Activated naive CD8-positive, alpha-beta T cell treated with anti-CD3 and anti-CD28 coated beads for 36 hours (primary cell): Measurements from ENCODE around the gene ERBIN. TPM values are rescaled to one million over a fixed set of nuclear protein-coding genes. Genes with fewer than 3 reads are reported as not detected.
"Not testable (repeated sequence)": the region's sequence is repeated elsewhere in the genome, so short reads cannot be mapped to it uniquely, and the experiment has no call there.

Source experiments
- DNase-seq: peaks from one replicate; pipeline ENCODE4 v3.0.0; 2021
- H3K27ac Mint-ChIP-seq: one replicate; pipeline ENCODE4 v1.8.0; 2022; ENCODE audit warnings: mild to moderate bottlenecking, moderate library complexity, mixed read lengths
- H3K27me3 Mint-ChIP-seq: one replicate; pipeline ENCODE4 v1.8.0; 2022; ENCODE audit warnings: mild to moderate bottlenecking, mixed read lengths
- H3K36me3 Mint-ChIP-seq: one replicate; pipeline ENCODE4 v1.8.0; 2021; ENCODE audit warnings: mild to moderate bottlenecking, mixed read lengths
- H3K4me1 Mint-ChIP-seq: one replicate; pipeline ENCODE4 v1.8.0; 2021; ENCODE audit warnings: mixed read lengths
- H3K4me3 Mint-ChIP-seq: one replicate; pipeline ENCODE4 v1.8.0; 2022; ENCODE audit warnings: mild to moderate bottlenecking, moderate library complexity, mixed read lengths
- H3K9me3 Mint-ChIP-seq: one replicate; pipeline ENCODE4 v1.8.0; 2022; ENCODE audit warnings: mixed read lengths
- total RNA-seq, 2 experiments: library from RNA; stranded (reverse); gene quantifications; one replicate each; pipeline ENCODE4 v1.2.3, GENCODE V29; 2021

Gene ERBIN
- total RNA-seq, 2 experiments from 2014 or later: 38.3 to 41.1 TPM

DNA sequence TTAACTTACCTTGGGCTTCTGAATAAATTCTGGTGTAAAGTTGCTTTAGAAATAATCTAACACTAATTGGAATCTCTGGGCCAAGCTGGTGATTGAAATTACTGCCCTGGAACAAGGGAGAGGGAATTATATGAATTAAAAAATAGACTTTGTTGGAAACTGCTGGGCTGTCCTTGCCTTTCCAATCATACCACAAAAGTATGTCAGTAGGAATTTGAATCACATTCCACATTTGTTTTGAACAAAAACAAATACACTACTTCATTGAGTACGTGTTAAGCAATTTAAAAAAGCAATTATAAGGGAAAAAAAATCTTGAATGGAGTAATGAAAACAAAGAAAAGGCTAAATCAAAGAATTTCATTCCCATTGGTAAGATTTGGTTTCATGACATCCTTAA, 115.3 kb downstream of the ERBIN start:
- Mint-ChIP-seq H3K4me3 (no peak overlapping the region), H3K36me3 (peaks cover 17% of the 10 kb centered on the region), H3K27me3 (no peaks in the 10 kb centered on the region), H3K27ac (no peak overlapping the region), H3K9me3 (no peaks in the 10 kb centered on the region), H3K4me1 (peaks cover 1% of the 10 kb centered on the region)
- DNase-seq: no peak

DNA sequence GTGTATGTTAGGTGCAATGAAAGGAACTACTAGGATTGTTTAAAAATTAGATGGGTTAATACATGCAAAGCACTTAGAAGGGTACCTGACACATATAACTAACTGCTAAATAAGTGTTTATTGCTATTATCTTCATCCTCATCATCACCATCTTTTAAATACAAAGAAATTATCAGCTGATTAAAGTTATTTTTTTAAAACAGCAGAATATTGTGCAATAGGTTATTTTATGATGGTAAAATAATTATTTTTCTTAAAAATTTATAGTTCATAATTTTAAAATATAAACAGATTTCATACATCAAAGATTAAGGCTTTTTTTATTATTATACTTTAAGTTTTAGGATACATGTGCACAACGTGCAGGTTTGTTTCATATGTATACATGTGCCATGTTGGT, 130.9 kb downstream of the ERBIN start:
- H3K27ac Mint-ChIP-seq: no peak overlapping the region
- peaks cover 16% of the 10 kb centered on the region for H3K4me1 Mint-ChIP-seq
- DNase-seq: no peak
- no peak overlapping the region for H3K4me3 Mint-ChIP-seq
- H3K36me3 Mint-ChIP-seq: peaks cover 59% of the 10 kb centered on the region
- H3K9me3 Mint-ChIP-seq: peaks cover 12% of the 10 kb centered on the region
- no peaks in the 10 kb centered on the region for H3K27me3 Mint-ChIP-seq

DNA sequence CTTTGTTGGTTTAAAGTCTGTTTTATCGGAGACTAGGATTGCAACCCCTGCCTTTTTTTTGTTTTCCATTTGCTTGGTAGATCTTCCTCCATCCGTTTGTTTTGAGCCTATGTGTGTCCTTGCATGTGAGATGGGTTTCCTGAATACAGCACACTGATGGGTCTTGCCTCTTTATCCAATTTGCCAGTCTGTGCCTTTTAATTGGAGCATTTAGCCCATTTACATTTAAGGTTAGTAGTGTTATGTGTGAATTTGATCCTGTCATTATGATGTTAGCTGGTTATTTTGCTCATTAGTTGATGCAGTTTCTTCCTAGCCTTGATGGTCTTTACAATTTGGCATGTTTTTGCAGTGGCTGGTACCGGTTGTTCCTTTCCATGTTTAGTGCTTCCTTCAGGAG, 134.9 kb downstream of the ERBIN start:
- not testable (repeated sequence) for H3K27ac Mint-ChIP-seq, H3K27me3 Mint-ChIP-seq, H3K4me3 Mint-ChIP-seq, DNase-seq
- H3K36me3 Mint-ChIP-seq: peaks cover 57% of the 10 kb centered on the region
- peaks cover 14% of the 10 kb centered on the region for H3K9me3 Mint-ChIP-seq
- peaks cover 34% of the 10 kb centered on the region for H3K4me1 Mint-ChIP-seq

DNA sequence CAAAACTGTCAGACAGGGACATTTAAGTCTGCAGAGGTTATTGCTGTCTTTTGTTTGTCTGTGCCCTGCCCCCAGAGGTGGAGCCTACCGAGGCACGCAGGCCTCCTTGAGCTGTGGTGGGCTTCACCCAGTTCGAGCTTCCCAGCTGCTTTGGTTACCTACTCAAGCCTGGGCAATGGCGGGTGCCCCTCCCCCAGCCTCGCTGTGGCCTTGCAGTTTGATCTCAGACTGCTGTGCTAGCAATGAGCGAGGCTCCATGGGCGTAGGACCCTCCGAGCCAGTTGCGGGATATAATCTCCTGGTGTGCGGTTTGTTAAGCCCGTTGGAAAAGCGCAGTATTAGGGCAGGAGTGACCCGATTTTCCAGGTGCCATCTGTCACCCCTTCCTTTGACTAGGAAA, 136.7 kb downstream of the ERBIN start:
- peaks cover 46% of the 10 kb centered on the region for H3K36me3 Mint-ChIP-seq
- peaks cover 13% of the 10 kb centered on the region for H3K9me3 Mint-ChIP-seq
- peaks cover 37% of the 10 kb centered on the region for H3K4me1 Mint-ChIP-seq
- H3K27me3 Mint-ChIP-seq, H3K27ac Mint-ChIP-seq, DNase-seq, H3K4me3 Mint-ChIP-seq: not testable (repeated sequence)

DNA sequence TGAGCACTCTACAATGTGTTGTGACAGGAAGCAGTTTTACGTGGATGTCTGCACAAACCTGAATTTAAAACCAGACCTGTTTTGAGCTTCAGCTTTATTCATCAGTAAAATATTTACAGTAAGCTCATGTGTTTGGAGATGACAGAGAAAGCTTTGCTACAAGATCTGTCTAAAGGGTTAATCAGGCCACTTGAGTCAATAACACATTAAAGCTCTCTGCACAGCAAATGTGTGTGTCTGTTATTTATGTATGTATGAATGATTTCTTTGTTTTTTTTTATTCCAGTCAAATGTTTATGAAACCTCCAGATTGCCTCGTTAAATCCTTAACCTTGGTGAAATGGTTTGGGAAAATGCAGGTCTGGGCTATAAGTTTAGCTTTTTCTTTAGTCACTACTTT, 140.5 kb downstream of the ERBIN start:
- H3K27me3 Mint-ChIP-seq: no peaks in the 10 kb centered on the region

DNA sequence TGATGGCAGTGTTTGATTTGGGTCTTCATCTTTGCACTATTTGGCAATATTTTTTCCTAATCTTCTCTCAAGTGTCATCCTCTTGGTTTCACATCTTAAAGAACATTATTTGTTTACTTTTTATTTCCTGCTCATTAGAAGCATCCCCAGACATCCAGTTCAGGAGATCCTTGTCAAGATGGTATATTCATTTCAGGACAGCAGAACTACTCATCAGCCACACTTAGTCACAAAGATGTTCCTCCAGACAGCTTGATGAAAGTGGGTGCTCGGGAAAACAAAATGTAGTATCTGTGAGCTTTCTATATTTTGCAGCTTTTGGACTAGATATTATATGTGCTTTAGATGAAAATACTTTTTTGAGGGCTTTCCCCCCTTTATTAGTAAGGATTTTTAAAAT, 145.7 kb downstream of the ERBIN start:
- no peaks in the 10 kb centered on the region for H3K27me3 Mint-ChIP-seq
- DNase-seq: no peak
- H3K36me3 Mint-ChIP-seq: peaks cover 11% of the 10 kb centered on the region
- no peaks in the 10 kb centered on the region for H3K9me3 Mint-ChIP-seq
- peak overlapping the region; percentile 47 for H3K27ac Mint-ChIP-seq
- no peak overlapping the region for H3K4me3 Mint-ChIP-seq
- peaks cover 10% of the 10 kb centered on the region for H3K4me1 Mint-ChIP-seq

More for the DNA sequence above, 140.5 kb downstream of the ERBIN start:
- no peak for DNase-seq
- Mint-ChIP-seq H3K4me3 (no peak overlapping the region), H3K4me1 (peaks cover 28% of the 10 kb centered on the region), H3K9me3 (peaks cover 6% of the 10 kb centered on the region), H3K27ac (no peak overlapping the region), H3K36me3 (peaks cover 21% of the 10 kb centered on the region)

DNA sequence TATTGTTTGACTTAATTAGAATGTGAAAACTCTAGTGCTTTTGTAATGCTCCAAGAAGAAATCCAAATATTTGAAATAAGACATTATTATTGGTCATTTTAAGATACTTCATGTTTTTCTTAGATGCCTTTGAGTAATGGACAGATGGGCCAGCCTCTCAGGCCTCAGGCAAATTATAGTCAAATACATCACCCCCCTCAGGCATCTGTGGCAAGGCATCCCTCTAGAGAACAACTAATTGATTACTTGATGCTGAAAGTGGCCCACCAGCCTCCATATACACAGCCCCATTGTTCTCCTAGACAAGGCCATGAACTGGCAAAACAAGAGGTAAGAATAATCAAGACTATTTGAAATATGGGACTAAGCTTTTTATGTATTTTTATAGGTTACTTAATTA, 148.5 kb downstream of the ERBIN start:
- Mint-ChIP-seq H3K4me1 (peaks cover 10% of the 10 kb centered on the region), H3K27me3 (no peaks in the 10 kb centered on the region), H3K36me3 (peaks cover 22% of the 10 kb centered on the region), H3K4me3 (no peak overlapping the region), H3K9me3 (no peaks in the 10 kb centered on the region), H3K27ac (no peak overlapping the region)
- DNase-seq: no peak

DNA sequence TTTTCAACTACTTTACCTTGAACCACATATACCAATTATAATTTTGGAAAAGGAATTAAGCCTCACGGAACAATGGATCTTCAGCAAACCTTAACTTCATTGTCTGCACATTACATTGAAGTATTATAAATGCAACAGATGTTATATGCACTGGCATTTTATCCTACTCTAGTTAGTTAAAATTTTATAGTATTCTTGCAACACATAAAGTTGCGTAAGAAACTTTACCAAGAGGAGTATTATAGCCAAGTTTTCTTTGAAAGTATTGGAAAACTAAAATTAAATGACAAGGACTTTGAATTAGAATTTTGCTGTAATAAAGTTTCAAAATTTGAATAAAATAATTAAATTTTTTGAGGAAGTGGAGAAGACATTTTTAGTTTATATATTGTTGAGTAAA, 154.3 kb downstream of the ERBIN start:
- no peak for DNase-seq
- Mint-ChIP-seq H3K36me3 (peaks cover 16% of the 10 kb centered on the region), H3K4me3 (no peak overlapping the region), H3K4me1 (peaks cover 3% of the 10 kb centered on the region), H3K27ac (no peak overlapping the region), H3K27me3 (no peaks in the 10 kb centered on the region), H3K9me3 (peaks cover 2% of the 10 kb centered on the region)

DNA sequence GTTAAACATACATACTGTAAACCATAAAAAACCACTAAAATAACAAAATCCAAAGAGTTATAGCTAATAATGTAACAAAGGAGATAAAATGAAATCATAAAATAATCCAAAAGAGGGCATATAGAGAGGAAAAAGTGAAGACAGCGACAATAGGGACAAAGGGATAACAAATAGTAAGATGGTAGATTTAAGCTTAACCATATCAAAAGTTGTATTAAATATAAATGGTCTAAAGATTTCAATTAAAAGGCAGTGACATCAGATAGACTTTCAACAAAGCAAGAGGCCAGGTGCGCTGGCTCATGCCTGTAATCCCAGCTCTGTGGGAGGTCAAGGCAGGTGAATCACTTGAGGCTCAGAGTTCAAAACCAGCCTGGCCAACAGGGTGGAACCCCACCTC, 163.0 kb downstream of the ERBIN start:
- no peak overlapping the region for H3K27ac Mint-ChIP-seq
- H3K9me3 Mint-ChIP-seq: peaks cover 18% of the 10 kb centered on the region
- no peaks in the 10 kb centered on the region for H3K27me3 Mint-ChIP-seq
- H3K4me1 Mint-ChIP-seq: no peaks in the 10 kb centered on the region
- H3K4me3 Mint-ChIP-seq: no peak overlapping the region
- DNase-seq: no peak
- H3K36me3 Mint-ChIP-seq: peaks cover 29% of the 10 kb centered on the region

DNA sequence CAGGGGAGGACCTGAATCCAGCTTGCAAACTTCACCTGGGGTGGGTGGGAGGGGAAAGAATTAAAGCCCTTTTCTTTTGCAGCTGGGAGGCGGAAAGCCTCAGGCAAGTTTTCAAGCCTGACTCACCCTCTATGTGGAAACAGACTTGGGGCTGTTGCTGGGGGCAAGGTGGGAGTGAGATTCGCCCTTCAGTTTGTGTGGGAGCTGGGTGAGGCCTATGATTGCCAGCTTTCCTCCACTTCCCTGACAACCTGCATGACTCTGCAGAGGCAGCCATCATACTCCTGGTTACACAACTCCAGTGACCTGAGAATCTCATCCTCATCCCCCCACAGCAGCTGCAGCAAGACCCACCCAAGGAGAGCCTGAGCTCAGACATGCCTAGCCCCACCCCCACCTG, 174.5 kb downstream of the ERBIN start:
- Mint-ChIP-seq H3K27ac (no peak overlapping the region), H3K36me3 (peaks cover 5% of the 10 kb centered on the region), H3K9me3 (peaks cover 50% of the 10 kb centered on the region), H3K27me3 (no peaks in the 10 kb centered on the region), H3K4me3 (no peak overlapping the region), H3K4me1 (no peaks in the 10 kb centered on the region)
- DNase-seq: no peak

DNA sequence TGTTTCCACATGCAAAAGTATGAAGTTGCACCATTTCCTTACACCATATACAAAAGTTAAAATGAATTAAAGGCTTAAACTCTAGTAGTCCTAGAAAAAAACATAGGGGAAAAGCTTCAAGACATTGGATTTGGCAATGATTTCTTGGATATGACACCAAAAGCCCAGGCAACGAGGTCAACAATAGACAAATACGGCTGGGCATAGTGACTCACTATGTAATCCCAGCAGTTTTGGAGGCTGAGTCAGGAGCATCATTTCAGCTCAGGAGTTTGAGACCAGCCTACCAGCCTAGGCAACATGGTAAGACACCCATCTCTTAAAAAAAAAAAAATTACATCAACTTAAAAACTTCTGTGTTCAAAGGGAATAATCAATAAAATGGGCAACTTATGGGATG, 186.8 kb downstream of the ERBIN start:
- DNase-seq: no peak
- Mint-ChIP-seq H3K27me3 (no peaks in the 10 kb centered on the region), H3K36me3 (peaks cover 4% of the 10 kb centered on the region), H3K4me3 (no peak overlapping the region), H3K4me1 (no peaks in the 10 kb centered on the region), H3K27ac (no peak overlapping the region), H3K9me3 (peaks cover 26% of the 10 kb centered on the region)

DNA sequence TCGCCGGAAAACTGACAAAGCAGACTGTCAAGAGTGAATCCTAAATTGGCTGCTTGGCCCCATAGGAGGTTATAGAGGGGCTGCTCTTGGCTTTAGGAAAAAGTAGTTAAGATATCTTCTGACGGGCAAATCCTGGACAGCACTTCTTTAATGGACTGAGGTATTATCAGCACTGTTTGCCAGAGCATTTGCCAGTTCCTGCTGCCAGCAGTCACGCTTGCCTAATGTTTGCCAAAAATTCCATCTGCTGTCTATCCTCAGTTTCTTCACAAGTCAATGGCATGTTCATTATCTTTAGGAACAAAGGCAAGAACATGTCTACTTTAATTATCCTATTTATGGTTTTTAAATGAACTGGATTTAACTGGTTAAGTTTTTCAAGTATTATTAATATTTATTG, 191.9 kb downstream of the ERBIN start:
- Mint-ChIP-seq H3K36me3 (no peaks in the 10 kb centered on the region), H3K27ac (no peak overlapping the region), H3K4me1 (no peaks in the 10 kb centered on the region), H3K9me3 (peaks cover under 1% of the 10 kb centered on the region), H3K4me3 (no peak overlapping the region), H3K27me3 (no peaks in the 10 kb centered on the region)
- DNase-seq: no peak

DNA sequence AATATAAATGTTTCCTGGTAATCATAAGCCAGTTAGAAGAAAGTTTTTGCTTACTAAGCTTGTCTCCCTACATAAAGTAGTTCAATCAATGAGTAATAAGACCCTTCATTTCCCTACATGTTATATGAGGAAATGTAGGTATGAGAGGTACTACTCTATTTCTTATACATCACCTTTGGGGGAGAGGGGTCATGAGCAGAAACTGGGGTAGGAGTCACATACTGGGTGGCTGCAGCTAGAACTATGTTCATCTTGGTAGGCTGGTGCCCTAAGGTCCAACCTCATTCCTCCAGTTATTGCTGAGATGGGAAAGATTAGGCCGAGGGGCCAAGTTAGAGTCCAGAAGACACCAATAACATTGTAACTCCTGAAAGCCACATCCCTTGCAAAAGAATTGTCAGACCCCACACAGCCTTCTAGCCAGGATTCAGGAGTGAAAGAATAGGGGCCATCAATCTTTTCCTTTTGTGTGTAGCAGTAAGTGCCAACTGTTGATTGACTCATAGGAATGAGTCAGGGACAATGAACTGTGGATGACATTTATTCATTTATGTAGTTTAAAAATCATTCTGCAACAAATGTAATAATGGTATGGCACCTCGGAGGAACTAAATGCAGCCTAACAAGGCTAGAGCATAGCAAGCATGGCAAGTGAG, 196.1 kb downstream of the ERBIN start:
- no peak overlapping the region for H3K4me3 Mint-ChIP-seq
- H3K27ac Mint-ChIP-seq: no peak overlapping the region

DNA sequence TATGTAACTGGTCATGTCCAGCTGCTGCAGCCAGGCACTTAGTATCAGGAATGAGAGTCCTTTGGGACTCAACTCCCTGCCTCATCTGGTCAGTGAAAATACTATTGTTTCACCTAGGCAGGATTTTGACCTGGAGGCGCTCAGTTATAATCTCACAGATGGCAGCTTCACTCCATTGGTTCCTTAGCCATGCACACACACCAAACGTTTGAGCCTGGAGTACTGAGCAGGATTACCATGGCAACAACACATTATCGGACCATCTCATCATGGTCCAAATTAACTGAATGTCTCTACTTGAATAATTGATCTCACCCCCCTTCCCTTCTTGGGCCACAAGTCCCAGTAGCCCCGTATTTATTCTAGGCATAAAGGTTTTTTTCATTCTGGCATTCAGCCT, 202.8 kb downstream of the ERBIN start:
- Mint-ChIP-seq H3K27ac (no peak overlapping the region), H3K36me3 (peaks cover 3% of the 10 kb centered on the region), H3K9me3 (peaks cover 2% of the 10 kb centered on the region), H3K27me3 (no peaks in the 10 kb centered on the region), H3K4me1 (no peaks in the 10 kb centered on the region), H3K4me3 (no peak overlapping the region)
- DNase-seq: no peak

More for the DNA sequence above, 196.1 kb downstream of the ERBIN start:
- Mint-ChIP-seq H3K36me3 (no peaks in the 10 kb centered on the region), H3K4me1 (no peaks in the 10 kb centered on the region), H3K27me3 (no peaks in the 10 kb centered on the region), H3K9me3 (no peaks in the 10 kb centered on the region)
- no peak for DNase-seq

DNA sequence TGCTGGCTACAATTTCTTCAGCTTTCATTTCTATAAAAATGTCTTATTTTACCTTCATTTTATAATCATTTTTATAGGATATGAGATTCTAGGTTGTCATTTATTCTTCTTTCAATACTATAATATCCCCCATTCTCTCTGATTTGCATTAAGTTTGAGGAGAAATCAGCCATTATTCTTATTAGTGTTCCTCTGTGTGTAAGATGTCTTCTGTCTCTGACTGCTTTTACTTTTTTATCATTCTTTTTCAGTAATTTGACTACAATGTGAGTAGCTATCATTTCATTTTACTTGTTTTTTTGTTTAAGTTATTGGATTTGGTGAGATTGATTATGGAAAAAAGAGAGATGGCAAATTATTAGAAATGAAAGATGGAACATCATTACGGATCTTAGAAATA, 204.1 kb downstream of the ERBIN start:
- Mint-ChIP-seq H3K27ac (no peak overlapping the region), H3K27me3 (no peaks in the 10 kb centered on the region), H3K36me3 (peaks cover 3% of the 10 kb centered on the region), H3K9me3 (peaks cover 2% of the 10 kb centered on the region), H3K4me1 (no peaks in the 10 kb centered on the region), H3K4me3 (no peak overlapping the region)
- DNase-seq: no peak
